GM12874 (cell line): ENCODE data around the gene CFAP74.

ENCODE experiments used
- TF ChIP-seq, protein P1 (sequence below): IDR thresholded peaks from 2 replicates; pipeline ENCODE4 v1.5.1; 2011; ENCODE audit warnings: low read depth, mild to moderate bottlenecking, control low read depth, low read length, moderate library complexity; ENCODE audit not compliant: insufficient read depth

The CFAP74 gene

DNA sequence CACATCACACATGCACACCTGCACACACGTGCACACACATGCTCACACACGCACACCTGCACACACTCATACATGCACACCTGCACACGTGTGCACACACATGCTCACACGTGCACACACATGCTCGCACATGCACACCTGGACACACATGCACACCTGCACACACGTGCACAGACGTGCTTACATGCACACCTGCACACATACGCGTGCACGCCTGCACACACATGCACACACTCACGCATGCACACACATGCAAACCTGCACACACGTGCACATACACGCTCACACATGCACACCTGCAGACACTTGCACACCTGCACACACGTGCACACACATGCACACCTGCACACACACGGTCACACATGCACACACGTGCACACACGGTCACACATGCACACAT is 32.6 kb downstream of the CFAP74 start:
- TF ChIP-seq, protein P1, sequence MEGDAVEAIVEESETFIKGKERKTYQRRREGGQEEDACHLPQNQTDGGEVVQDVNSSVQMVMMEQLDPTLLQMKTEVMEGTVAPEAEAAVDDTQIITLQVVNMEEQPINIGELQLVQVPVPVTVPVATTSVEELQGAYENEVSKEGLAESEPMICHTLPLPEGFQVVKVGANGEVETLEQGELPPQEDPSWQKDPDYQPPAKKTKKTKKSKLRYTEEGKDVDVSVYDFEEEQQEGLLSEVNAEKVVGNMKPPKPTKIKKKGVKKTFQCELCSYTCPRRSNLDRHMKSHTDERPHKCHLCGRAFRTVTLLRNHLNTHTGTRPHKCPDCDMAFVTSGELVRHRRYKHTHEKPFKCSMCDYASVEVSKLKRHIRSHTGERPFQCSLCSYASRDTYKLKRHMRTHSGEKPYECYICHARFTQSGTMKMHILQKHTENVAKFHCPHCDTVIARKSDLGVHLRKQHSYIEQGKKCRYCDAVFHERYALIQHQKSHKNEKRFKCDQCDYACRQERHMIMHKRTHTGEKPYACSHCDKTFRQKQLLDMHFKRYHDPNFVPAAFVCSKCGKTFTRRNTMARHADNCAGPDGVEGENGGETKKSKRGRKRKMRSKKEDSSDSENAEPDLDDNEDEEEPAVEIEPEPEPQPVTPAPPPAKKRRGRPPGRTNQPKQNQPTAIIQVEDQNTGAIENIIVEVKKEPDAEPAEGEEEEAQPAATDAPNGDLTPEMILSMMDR = no peak

DNA sequence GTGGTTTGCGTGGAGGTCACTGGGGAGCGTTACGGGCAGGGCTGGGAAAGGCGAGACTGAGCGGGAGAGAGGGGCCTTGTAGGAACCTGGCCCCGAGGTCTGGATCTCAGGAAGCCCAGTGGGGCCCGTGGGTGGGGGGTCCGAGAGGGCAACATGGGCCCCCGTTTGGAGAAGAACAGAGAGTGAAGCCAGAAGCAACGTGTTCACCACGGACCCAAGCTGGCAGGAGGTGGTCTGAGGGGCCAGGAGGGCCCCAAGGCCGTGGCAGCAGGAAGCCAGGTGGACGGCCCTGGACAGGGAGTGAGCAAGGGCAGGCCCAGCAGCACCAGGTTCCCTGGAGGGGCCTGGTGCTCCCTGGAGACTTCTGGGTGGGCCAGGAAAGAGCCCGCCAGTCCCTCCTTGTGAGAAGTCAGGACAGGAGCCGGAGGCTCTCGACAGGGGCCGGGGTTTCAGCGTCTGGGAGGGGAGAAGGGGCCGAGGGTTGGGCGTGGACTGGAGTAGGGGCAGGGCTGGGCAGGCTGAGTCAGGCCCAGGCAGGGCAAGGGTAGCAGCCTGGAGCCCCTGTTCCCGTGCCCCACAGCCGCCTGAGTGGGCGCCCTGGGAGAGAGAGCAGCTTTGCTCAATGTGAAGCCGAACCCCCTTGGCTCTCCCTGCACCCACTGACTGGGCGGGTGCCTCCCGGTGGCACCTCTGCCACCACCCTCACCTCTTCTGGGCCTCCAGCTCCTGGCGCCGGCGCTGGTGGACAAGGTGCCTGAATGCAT is 33.5 kb downstream of the CFAP74 start:
- TF ChIP-seq, protein P1 = no peak

DNA sequence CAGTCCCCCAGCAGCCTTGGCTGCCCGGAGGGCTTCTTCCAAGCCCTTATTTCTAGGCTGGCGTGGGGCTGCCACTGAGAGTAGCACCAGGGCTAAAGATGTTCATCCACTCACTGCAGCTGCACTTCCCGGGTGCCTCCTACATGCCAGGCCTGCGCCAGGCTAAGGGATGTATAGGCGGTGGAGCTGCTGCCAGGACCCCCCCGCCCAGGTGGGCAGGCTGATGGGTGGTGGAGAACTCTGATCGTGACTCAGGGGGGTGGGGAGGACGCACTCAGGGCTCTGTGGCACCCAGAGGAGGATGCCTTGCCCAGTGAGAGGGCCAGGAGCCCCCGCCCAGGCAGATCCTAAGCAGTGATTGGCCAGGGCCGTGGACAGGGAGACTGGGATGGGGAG is 34.1 kb downstream of the CFAP74 start:
- TF ChIP-seq, protein P1 = no peak

DNA sequence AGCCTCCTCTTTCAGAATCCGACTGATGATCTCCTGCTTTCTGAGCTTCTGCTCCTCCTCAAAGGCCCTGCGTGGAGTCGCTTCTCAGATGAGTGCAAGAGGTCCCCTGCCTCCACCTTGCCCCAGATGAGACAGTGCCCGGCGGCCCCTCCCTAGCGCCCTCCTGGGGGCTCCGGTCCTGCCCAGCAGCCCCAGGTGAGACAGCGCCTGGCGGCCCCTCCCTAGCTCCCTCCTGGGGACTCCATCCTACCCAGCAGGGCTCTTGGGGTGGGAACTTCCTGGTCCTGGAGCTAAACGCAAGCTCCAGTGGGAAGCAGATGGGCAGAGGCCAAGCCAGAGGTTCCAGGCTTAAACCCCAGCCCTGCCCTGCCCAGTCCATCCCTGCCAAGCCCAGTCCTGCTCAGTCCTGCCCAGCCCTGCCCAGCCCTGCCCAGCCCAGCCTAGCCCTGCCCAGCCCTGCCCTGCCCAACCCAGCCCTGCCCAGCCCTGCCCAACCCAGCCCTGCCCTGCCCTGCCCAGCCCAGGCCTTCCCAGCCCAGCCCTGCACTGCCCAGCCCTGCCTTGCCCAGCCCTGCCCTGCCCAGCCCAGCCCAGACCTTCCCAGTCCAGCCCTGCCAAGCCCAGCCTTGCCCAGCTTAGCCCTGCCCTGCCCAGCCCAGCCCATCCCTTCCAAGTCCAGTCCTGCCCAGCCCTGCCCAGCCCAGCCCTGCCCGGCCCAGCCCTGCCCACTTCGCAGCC is 34.6 kb downstream of the CFAP74 start:
- TF ChIP-seq, protein P1 = no peak

- TF ChIP-seq, protein P1 = no peak
Observed at GRCh38 chr1:1967879-1968278, 35.7 kb downstream of the CFAP74 start.

- TF ChIP-seq, protein P1 = no peak
Observed at GRCh38 chr1:1967151-1967550, 36.4 kb downstream of the CFAP74 start.

DNA sequence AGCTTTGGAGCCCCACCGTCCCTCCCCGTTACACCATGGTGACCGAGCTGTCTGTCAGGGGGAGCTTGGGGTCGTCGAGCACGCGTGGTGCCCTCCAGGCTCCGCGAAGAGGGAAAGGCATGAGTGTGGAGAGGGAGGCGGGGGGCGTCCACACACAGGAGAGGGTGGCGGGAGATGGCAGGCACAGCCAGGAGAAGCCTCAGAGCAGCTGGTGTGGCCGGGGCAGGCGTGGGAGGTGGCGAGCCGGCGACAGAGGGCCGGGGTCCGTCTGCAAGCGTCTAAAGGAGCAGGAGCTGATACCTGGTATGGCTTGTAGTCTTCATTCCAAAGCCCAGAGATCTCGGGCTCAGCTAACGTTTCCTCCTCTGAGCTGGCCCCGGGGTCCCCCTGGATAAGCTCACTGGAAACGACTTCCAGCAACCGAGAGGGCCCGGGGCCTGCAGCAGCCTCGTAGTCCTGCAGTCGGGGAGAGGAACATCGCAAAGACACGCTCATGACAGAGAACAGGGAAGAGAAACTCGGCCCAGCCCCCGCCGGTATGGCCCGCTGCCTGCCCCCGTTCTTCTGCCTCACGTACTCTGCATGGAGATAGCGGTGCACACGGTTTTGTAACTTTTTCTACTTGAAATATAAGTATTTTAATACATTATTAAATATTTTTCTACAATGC is 37.4 kb downstream of the CFAP74 start:
- TF ChIP-seq, protein P1 = no peak
